GM18526 (cell line): Measurements from ENCODE around the gene SCFD2.

Experiments
- POLR2A ChIP-seq: IDR thresholded peaks from 3 replicates; pipeline ENCODE4 v1.6.1; 2011; ENCODE audit not compliant: insufficient read length; ENCODE audit errors: extremely low read depth

Gene SCFD2

DNA sequence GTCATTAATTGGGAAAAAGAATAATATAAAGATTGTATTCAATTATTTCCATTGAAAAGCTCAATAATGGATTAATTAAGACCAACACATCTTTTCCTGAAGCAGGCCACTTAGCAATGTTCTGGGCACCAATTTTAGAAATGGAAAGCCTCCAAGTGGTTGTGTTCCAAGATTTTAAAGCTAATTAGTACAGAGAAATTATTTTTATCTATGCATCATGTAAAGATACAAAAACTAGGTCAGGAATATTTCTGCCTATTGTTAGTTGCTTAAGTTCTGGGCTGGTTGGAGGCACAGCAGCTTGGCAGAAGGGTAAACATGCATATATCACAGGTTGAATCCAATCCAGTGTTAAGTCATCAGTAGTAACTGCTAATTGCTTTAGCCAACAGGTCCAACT lies 401.9 kb downstream of the SCFD2 start:
- no peak for TF ChIP-seq POLR2A

DNA sequence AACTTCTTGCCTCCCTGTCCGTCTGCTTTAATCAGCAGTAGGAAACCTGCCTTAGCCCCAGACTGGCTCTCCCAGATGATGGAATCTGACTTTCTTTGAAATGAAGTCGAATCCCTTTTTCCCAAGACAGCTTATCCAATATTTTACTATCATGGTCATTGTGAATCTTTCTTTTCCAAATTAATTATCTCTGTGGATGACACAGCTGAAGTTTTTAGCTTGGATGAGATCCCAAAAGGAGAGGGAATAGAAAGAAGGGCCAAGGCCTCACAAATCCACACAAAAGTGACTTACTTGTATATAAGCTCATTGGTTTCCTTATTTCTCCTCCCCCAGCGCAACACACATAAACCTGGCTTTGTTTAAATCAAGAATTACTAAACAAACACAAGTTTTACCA lies 403.1 kb downstream of the SCFD2 start:
- no peak for TF ChIP-seq POLR2A

DNA sequence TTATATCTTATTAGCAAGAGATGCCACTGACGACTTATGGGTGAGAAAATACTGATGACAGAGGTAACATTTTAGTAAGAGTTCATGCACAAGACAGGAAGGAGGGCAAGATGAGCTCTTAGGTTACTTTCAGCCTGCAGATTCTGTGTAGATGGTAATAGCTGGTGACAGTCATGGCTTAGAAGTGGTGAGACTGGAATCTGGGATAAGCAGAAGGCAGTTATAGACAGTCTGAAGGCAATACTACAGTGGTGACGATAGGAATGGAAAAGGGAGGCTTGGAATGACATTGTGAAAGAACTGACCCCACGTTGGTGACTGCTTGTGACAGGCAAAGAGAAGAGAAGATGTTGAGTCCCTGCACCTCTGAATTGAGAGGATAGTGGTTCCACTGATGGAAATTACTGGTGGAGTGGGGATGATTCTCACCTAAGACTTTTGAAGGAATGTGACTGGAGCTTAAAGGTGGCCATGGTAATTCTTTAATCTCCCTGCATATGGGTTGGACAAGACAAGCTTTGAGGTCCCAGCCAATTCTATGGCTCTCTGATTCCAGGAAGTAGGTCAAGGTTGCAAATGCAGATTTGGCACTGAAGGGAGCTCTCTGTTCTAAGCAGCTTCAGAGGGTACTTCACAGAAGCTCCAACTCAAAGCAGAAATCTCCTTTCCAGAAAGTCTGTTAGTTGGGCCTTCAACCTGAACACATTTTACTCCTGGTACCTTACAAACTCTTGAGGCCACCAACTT lies 404.0 kb downstream of the SCFD2 start:
- TF ChIP-seq POLR2A = no peak

DNA sequence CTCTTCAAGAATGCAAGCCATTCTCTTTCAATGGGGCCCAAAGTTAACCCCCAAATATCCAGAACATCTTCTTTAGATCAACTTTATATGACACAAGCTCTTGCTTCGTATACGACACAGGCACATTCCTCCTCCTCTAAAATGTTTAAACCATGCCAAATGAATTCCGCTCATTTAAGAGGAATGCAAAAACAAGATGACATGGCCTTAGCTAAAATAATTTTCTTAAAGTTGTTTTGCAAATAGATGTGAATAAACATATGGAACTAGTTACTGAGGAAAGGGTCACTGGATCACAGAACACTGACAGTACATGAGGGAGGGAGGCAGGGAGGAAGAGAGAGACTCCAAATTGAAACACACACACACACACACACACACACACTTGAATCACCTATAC lies 406.3 kb downstream of the SCFD2 start:
- TF ChIP-seq POLR2A = no peak

DNA sequence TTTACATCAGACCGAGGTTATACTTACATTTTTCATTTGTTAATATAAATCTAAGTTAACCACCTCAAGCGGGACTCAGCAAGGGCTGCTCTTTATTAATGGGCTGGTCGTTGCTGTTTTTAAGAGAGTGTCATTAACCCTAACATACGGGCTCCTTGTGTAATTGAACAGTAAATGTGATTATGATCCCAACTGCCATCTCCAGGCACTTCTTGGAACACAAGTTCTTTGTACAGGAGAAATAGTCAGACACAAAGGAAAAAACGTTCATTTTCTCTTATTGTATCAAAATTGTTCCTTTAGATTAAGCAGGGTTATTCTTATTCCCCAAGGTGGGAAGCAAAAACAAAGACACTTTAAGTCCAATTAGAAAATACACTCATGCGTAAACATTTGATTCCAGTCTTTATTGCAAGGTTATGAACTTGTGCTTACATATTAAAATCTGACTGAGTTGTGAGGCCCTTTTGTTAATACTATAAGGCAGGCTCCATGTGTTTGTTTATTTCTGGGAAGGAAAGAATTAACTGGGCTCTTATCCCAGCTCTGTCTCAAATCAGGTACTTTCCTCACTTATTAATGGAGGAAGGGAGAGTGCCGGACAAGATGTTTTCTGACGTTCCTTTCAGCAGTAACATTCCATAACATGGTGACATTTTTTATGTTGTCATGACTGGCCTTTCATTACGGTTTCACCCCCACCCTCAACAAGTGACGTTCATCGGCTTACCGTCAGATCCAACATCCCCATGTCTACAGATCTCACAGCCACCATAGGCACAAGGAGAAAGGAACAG lies 407.8 kb downstream of the SCFD2 start:
- TF ChIP-seq POLR2A = no peak

DNA sequence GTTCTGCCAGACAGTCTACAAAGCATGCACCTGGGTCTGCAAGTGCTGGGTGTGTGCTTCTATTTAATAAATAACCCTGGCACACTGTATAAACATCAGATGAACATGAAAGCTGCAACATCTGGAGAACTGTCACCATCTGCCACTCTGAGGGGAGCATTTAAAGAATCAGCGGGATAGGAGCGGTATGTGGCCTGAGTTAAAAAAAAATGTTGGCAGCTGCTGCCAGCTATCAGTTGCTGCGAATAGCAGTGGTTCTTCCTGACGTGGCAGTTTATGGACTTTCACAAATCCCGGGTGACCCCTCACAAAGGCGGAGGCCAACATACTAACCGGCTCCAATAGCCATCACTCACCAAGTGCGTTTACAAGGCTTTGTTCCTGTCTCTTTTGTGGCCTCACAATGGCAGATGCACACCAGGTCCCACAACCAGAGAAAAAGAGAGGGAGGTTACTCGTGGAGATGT lies 408.6 kb downstream of the SCFD2 start:
- no peak for TF ChIP-seq POLR2A

DNA sequence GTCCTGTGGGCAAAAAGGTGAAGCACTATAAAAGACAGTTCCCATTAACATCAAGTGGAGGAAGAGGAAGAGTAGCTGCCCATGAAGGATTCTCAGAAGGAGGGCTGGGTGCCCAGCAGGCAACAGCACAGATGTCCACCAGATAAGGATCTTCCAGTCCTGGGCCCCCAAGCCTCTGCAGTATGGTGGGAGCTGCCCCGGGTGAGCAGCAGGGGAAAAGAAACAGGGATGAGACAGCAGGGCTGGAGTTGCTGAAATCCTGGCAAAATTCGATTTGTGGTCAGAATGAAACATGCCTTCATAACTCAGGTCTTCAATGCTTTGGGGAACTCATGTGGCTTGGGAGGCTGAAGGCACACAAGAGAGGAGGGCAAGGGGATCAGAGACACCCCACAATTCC lies 409.2 kb downstream of the SCFD2 start:
- TF ChIP-seq POLR2A = no peak

DNA sequence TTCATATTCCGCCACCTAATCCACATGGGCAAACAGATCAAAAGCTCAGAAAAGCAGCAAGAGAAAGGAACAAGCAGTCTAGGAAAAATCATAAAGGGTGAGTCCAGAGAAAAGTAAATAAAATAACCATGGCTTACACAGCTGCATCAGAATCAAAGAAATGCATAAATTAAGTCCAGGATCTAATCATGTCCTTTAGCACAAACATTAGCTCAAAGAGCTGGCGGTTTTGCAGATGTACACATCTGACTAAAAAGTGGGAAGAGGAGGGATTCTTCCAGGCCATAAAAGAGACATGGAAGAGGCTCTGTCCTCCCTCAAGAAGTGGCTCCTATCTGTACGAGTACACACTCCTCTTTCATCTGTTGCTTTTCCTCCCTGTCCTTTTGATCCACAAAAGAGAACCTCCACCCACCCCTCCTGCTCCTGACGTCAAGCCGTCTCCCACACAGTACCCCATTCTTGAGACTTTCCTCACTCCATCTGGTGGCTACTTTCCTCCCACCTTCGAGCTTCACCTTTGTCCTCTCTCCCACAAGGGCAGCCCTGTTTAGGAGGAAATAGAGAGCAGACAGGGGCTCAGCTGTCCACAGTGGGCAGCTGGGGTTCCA lies 411.2 kb downstream of the SCFD2 start:
- no peak for TF ChIP-seq POLR2A

DNA sequence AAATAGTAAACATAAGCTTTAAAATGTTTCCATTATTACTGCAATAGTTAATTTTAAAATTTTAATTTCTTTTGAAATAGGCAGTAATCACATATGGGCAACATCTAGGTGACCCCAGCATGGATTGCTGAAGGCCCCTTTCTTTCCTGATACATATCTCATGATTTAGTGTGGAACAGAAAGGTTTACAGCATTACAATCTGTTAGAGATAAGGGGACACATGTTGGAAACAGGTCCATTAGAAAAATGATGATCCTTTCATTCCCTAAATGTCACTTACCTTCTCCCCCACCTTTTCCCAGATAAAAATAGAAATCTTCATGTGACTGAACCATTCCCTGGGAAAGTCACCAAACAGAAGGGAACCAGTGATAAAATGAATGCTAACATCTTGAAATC lies 413.3 kb downstream of the SCFD2 start:
- TF ChIP-seq POLR2A = no peak

DNA sequence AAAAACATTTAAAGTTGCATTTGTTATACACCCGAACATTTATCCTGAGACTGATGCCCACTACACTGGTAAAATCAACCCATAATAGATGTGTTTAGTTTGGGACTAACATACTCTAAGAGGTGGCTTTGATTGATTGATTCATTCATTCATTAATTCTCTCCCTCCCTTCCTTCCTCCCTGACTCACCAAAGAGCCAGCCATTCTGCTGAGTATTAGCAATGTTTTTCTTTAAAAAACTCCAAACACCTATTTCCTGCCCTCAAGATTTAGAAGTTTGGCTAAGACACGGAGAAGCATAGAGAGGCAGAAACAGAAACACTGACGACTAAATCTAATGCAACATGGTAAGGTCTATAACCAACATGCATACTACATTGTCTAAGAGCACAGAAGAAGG lies 414.8 kb downstream of the SCFD2 start:
- TF ChIP-seq POLR2A = no peak

DNA sequence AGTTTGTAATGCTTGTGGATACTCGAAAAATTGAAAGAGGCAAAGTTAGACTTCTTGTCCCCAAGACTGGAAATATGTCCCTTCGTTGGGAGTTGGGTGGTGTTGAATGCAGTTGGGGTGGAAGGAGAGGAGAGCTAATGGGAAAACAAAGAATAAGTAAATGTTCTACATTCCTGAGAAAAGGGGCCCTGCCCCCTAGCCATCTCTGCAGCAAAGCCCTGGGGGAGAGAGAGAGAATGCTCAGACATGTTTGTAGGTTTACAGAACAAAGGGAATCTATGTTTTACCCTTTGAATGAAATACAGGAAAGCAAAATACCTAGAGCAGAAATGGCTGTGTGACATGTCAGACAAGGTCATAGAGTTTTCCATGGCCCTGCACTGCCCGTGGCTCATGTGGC lies 415.6 kb downstream of the SCFD2 start:
- TF ChIP-seq POLR2A = no peak

DNA sequence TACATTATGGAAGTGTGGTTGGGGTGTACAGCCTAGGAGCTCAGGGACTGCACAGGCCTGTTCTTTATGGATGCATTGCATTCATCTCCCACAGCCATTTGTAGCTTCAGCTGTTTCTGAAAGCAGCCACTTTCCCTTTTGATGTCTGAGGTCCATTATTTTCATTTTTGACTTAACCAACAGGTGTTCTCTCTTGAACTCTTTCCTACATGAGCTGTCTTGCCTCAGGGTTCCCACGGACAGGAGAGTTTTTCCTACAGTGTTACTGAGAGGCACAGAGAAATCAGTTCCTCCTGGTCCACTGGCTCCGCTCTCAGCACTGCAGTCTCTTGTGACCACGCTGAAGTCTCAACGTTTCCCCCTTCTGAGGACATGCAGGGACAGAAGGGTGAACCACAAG lies 416.5 kb downstream of the SCFD2 start:
- TF ChIP-seq POLR2A = no peak

DNA sequence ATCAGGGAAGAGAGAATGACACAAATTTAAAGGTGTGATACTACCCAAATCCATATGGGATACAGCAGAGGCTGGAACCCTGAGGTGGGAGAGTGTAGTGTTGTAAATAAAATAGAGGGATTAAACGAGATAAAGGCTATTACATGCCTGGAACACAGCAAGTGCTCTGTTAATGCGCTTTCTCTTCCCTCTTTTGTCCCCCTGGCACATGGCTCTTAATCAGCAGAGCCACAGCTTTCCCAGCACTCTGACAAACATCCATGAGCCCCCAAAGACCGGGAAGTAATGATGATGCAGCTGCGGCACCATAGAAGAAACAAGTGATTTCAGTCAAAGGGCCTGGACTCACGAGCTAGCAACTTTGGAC lies 417.8 kb downstream of the SCFD2 start:
- TF ChIP-seq POLR2A = no peak

DNA sequence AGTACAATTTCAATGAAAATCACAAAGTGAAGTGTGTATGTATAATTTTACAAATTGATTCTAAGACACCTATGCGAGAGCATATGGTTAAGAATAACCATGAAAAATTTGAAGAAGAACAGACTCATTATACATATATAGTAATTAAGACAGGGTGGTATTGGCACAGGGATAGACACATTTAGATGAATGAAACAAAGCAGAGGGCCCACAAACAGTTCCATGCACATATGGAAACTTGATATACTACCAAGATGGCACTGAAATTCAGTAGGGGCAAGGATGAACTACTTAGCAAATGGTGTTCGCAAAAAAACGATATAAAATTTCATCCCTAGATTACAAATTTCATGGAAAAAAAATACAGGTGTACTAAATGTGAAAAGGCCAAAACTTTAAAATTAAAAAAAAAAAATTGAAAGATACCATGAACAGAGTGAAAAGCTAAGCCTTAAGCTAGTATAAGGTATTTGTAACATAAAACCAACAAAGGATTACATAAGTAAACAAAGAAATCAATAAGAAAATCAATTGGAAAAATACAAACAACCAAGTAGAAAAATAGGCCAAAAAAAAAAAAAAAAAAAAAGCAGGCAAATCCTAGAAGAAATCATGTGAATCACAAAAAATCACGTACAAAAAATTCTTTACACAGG lies 418.3 kb downstream of the SCFD2 start:
- TF ChIP-seq POLR2A = no peak

DNA sequence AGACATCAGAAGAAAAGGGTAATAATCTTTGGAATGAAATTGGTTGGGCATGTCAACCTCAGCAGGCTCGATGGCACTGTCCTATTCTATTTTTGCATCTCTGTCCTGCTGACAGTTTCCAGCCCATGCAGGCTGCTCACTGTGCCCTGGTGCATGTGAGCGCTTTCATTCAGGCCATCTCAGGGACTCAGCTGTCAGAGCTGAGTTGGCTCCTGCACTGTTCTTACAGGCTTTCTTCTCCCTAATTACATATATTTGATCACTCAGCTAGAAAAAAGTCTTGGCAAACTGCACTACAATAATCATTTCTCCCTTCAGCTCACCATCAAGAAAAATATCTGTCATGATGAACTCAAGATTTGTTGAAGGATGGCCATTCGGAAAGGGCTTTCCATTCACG lies 419.0 kb downstream of the SCFD2 start:
- no peak for TF ChIP-seq POLR2A

DNA sequence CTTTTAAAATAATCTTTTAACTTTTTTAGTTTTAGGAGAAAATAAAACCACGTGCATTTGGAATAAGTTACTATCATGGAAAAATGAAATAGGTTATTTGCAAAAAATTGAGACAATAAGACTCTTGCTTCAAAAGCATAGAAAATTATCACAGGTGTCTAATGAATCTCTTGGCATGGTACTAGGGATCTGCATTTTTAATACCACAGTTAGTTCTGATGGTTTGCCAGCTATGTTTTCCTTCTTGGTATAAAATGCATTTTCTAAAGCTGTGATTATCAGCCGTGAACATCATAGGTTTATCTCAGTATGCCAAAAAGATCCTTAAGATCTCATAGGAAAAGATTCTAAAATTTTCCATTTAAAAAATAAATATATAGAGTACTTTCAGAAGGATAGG lies 419.9 kb downstream of the SCFD2 start:
- TF ChIP-seq POLR2A = no peak

DNA sequence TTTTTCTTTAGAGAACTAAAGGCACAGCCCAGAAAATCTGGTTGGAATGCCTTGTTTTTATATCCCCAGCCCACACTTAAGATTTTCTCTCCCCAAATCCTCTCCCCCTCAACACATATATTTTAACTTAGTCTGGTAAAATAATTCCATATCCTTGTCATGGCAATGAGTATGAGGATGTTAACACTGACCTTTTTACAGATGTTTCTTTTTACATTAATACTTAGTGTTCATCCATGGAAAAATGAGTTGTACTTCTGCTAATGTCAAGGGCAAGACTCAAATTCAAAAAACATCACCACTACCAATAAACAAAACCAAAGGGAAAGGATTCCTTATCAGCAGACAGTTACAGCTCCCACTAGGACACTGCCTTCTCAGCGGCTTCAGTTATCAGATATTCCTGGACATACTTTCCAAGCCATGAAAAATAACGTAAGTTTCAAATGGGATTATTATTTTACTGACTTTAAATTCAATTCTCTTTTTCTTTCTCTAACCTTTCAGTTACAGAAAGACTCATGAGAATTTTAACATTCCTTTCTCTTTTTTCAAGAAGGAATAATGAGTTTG lies 420.4 kb downstream of the SCFD2 start:
- no peak for TF ChIP-seq POLR2A
